NCI-H2029 treated with DMSO at 0.1 percent for 48 hours (cell line): Measurements from ENCODE around the gene ZNF775.

ENCODE experiments used
- DNase-seq: peaks from one replicate; lab custom pipeline; 2025; lab: John Stamatoyannopoulos, UW

Gene ZNF775

GRCh38 chr7:150368884-150369747 lies 10.0 kb upstream of the ZNF775 start:
- DNase-seq: peak; percentile 51

- DNase-seq: no peak
Observed at GRCh38 chr7:150369748-150370501, 9.2 kb upstream of the ZNF775 start.

GRCh38 chr7:150370612-150371071 lies 8.5 kb upstream of the ZNF775 start:
- DNase-seq: no peak

- DNase-seq: no peak
Observed at GRCh38 chr7:150371131-150371995, 7.8 kb upstream of the ZNF775 start.

- DNase-seq: no peak
Observed at GRCh38 chr7:150371996-150372270, 7.2 kb upstream of the ZNF775 start.

- no peak for DNase-seq
Observed at GRCh38 chr7:150372271-150373048, 6.7 kb upstream of the ZNF775 start.

- DNase-seq: no peak
Observed at GRCh38 chr7:150373049-150373801, 5.9 kb upstream of the ZNF775 start.

- DNase-seq: no peak
Observed at GRCh38 chr7:150374026-150374425, 5.1 kb upstream of the ZNF775 start.

GRCh38 chr7:150374472-150374871 lies 4.7 kb upstream of the ZNF775 start:
- no peak for DNase-seq

GRCh38 chr7:150375662-150376521 lies 3.2 kb upstream of the ZNF775 start:
- DNase-seq: no peak

GRCh38 chr7:150376560-150376959 lies 2.6 kb upstream of the ZNF775 start:
- no peak for DNase-seq

- no peak for DNase-seq
Observed at GRCh38 chr7:150377196-150377595, 1.9 kb upstream of the ZNF775 start.

GRCh38 chr7:150377635-150378034 lies 1.5 kb upstream of the ZNF775 start:
- DNase-seq: no peak

- peak; percentile 45 for DNase-seq
Observed at GRCh38 chr7:150378115-150378852, 846 bp upstream of the ZNF775 start.

- no peak for DNase-seq
Observed at GRCh38 chr7:150379441-150380379, 580 bp downstream of the ZNF775 start.

- DNase-seq: no peak
Observed at GRCh38 chr7:150380463-150380862, 1.3 kb downstream of the ZNF775 start.

- no peak for DNase-seq
Observed at GRCh38 chr7:150381096-150381495, 2.0 kb downstream of the ZNF775 start.

GRCh38 chr7:150381785-150382122 lies 2.6 kb downstream of the ZNF775 start:
- DNase-seq: no peak
